HUES64 (cell line): ENCODE measurements around the gene CNTNAP2.

Experiments
- H3K27ac ChIP-seq: 2 replicates; pipeline ENCODE4 v1.7.0; 2013; ENCODE audit warnings: low read depth, low read length, inconsistent platforms
- H3K27me3 ChIP-seq: 2 replicates; pipeline ENCODE4 v1.6.1; 2013; ENCODE audit warnings: mild to moderate bottlenecking, low read length; ENCODE audit not compliant: insufficient read depth
- H3K36me3 ChIP-seq: 2 replicates; pipeline ENCODE4 v1.6.1; 2013; ENCODE audit warnings: mild to moderate bottlenecking, low read length; ENCODE audit not compliant: insufficient read depth
- H3K4me1 ChIP-seq: 2 replicates; pipeline ENCODE4 v1.6.1; 2013; ENCODE audit warnings: mild to moderate bottlenecking, low read length, moderate library complexity; ENCODE audit not compliant: insufficient read depth
- H3K4me3 ChIP-seq: 2 replicates; pipeline ENCODE4 v1.5.1; 2013; ENCODE audit warnings: mild to moderate bottlenecking, low read length, moderate library complexity
- H3K9ac ChIP-seq: 2 replicates; pipeline ENCODE4 v1.6.1; 2013; ENCODE audit warnings: mild to moderate bottlenecking, low read depth, low read length
- H3K9me3 ChIP-seq: 2 replicates; pipeline ENCODE4 v1.6.1; 2013; ENCODE audit warnings: low read depth, low read length; ENCODE audit not compliant: insufficient read depth
- WGBS: fragments of 150-250, 120-280 bp; methylation state at CpG from one replicate; pipeline ENCODE4 v1.1.7; 2013; ENCODE audit warnings: missing lambda C conversion rate; 5-methylcytosine and 5-hydroxymethylcytosine counted together

CNTNAP2 gene

GRCh38 chr7:146375170-146375569 lies 258.6 kb downstream of the CNTNAP2 start:
- Histone ChIP-seq H3K4me1 (no peaks in the 10 kb centered on the region), H3K36me3 (no peaks in the 10 kb centered on the region)

GRCh38 chr7:146378196-146378595 lies 261.6 kb downstream of the CNTNAP2 start:
- WGBS = 100% methylated on average over 1 of the region's 2 CpGs
- Histone ChIP-seq H3K36me3 (no peaks in the 10 kb centered on the region), H3K27me3 (no peaks in the 10 kb centered on the region), H3K4me3 (no peak overlapping the region), H3K27ac (no peak overlapping the region), H3K4me1 (no peaks in the 10 kb centered on the region), H3K9me3 (no peaks in the 10 kb centered on the region), H3K9ac (no peak overlapping the region)

More at GRCh38 chr7:146375170-146375569, 258.6 kb downstream of the CNTNAP2 start:
- Histone ChIP-seq H3K9ac (no peak overlapping the region), H3K27me3 (no peaks in the 10 kb centered on the region), H3K27ac (no peak overlapping the region), H3K4me3 (no peak overlapping the region), H3K9me3 (no peaks in the 10 kb centered on the region)
- WGBS = 97% methylated on average over 2 of the region's 2 CpGs

- no peak overlapping the region for H3K4me3 ChIP-seq
- no peaks in the 10 kb centered on the region for H3K36me3 ChIP-seq
- no peak overlapping the region for H3K27ac ChIP-seq
- H3K4me1 ChIP-seq = no peaks in the 10 kb centered on the region
- no peak overlapping the region for H3K9ac ChIP-seq
- WGBS = 86% methylated on average over 1 of the region's 1 CpG
- no peaks in the 10 kb centered on the region for H3K9me3 ChIP-seq
- H3K27me3 ChIP-seq = no peaks in the 10 kb centered on the region
These were observed 270.5 kb downstream of the CNTNAP2 start for GRCh38 chr7:146387140-146387539.

- WGBS = 100% methylated on average over 2 of the region's 2 CpGs
- Histone ChIP-seq H3K27me3 (no peaks in the 10 kb centered on the region), H3K36me3 (no peaks in the 10 kb centered on the region), H3K4me1 (no peaks in the 10 kb centered on the region), H3K4me3 (no peak overlapping the region), H3K27ac (no peak overlapping the region), H3K9ac (no peak overlapping the region), H3K9me3 (no peaks in the 10 kb centered on the region)
These were observed 272.3 kb downstream of the CNTNAP2 start for GRCh38 chr7:146388928-146389327.

- no peaks in the 10 kb centered on the region for H3K9me3 ChIP-seq
- H3K27me3 ChIP-seq = no peaks in the 10 kb centered on the region
- H3K36me3 ChIP-seq = no peaks in the 10 kb centered on the region
- H3K27ac ChIP-seq = no peak overlapping the region
- H3K4me1 ChIP-seq = no peaks in the 10 kb centered on the region
- 100% methylated on average over 2 of the region's 2 CpGs for WGBS
- no peak overlapping the region for H3K4me3 ChIP-seq
- H3K9ac ChIP-seq = no peak overlapping the region
These were observed 276.7 kb downstream of the CNTNAP2 start for GRCh38 chr7:146393346-146393745.

GRCh38 chr7:146397141-146397540 lies 280.5 kb downstream of the CNTNAP2 start:
- WGBS = 88% methylated on average over 1 of the region's 1 CpG
- H3K9me3 ChIP-seq = no peaks in the 10 kb centered on the region
- no peak overlapping the region for H3K27ac ChIP-seq
- H3K4me1 ChIP-seq = no peaks in the 10 kb centered on the region
- H3K9ac ChIP-seq = no peak overlapping the region
- H3K27me3 ChIP-seq = no peaks in the 10 kb centered on the region
- no peak overlapping the region for H3K4me3 ChIP-seq
- no peaks in the 10 kb centered on the region for H3K36me3 ChIP-seq

- H3K4me1 ChIP-seq = no peaks in the 10 kb centered on the region
- H3K9ac ChIP-seq = no peak overlapping the region
- 100% methylated on average over 1 of the region's 3 CpGs for WGBS
These were observed 285.3 kb downstream of the CNTNAP2 start for GRCh38 chr7:146401939-146402338.

GRCh38 chr7:146405737-146406136 lies 289.1 kb downstream of the CNTNAP2 start:
- H3K27me3 ChIP-seq = no peaks in the 10 kb centered on the region
- no peak overlapping the region for H3K9ac ChIP-seq
- H3K36me3 ChIP-seq = no peaks in the 10 kb centered on the region
- no peaks in the 10 kb centered on the region for H3K9me3 ChIP-seq
- no peak overlapping the region for H3K27ac ChIP-seq
- H3K4me1 ChIP-seq = no peaks in the 10 kb centered on the region
- no peak overlapping the region for H3K4me3 ChIP-seq
- 100% methylated on average over 1 of the region's 1 CpG for WGBS

More at GRCh38 chr7:146401939-146402338, 285.3 kb downstream of the CNTNAP2 start:
- H3K9me3 ChIP-seq = no peaks in the 10 kb centered on the region
- H3K27ac ChIP-seq = no peak overlapping the region
- no peak overlapping the region for H3K4me3 ChIP-seq
- H3K36me3 ChIP-seq = no peaks in the 10 kb centered on the region
- H3K27me3 ChIP-seq = no peaks in the 10 kb centered on the region

- Histone ChIP-seq H3K36me3 (no peaks in the 10 kb centered on the region), H3K4me3 (no peak overlapping the region), H3K9ac (no peak overlapping the region), H3K9me3 (no peaks in the 10 kb centered on the region), H3K4me1 (peaks cover 36% of the 10 kb centered on the region), H3K27ac (no peak overlapping the region), H3K27me3 (no peaks in the 10 kb centered on the region)
- 62% methylated on average over 7 of the region's 7 CpGs for WGBS
These were observed 295.4 kb downstream of the CNTNAP2 start for GRCh38 chr7:146411975-146412374.

- 93% methylated on average over 3 of the region's 3 CpGs for WGBS
These were observed 296.2 kb downstream of the CNTNAP2 start for GRCh38 chr7:146412781-146413180.

GRCh38 chr7:146414373-146414772 lies 297.8 kb downstream of the CNTNAP2 start:
- Histone ChIP-seq H3K27ac (peak overlapping the region; percentile 77; the same call in 1 of the 2 replicates), H3K9ac (no peak overlapping the region)
- 22% methylated on average over 2 of the region's 2 CpGs for WGBS

More at GRCh38 chr7:146412781-146413180, 296.2 kb downstream of the CNTNAP2 start:
- Histone ChIP-seq H3K4me3 (no peak overlapping the region), H3K27ac (no peak overlapping the region), H3K36me3 (no peaks in the 10 kb centered on the region), H3K9me3 (no peaks in the 10 kb centered on the region), H3K27me3 (no peaks in the 10 kb centered on the region), H3K9ac (no peak overlapping the region), H3K4me1 (peaks cover 36% of the 10 kb centered on the region)

GRCh38 chr7:146414937-146415336 lies 298.3 kb downstream of the CNTNAP2 start:
- H3K27ac ChIP-seq = peak overlapping the region; percentile 77; the same call in 1 of the 2 replicates

More at GRCh38 chr7:146414373-146414772, 297.8 kb downstream of the CNTNAP2 start:
- H3K4me3 ChIP-seq = no peak overlapping the region
- no peaks in the 10 kb centered on the region for H3K27me3 ChIP-seq
- no peaks in the 10 kb centered on the region for H3K36me3 ChIP-seq
- H3K9me3 ChIP-seq = no peaks in the 10 kb centered on the region
- peaks cover 36% of the 10 kb centered on the region for H3K4me1 ChIP-seq

More at GRCh38 chr7:146414937-146415336, 298.3 kb downstream of the CNTNAP2 start:
- H3K4me1 ChIP-seq = peaks cover 36% of the 10 kb centered on the region
- no peaks in the 10 kb centered on the region for H3K9me3 ChIP-seq
- H3K9ac ChIP-seq = peak overlapping the region; percentile 6; the same call in 1 of the 2 replicates
- 56% methylated on average over 2 of the region's 2 CpGs for WGBS
- no peaks in the 10 kb centered on the region for H3K27me3 ChIP-seq
- H3K36me3 ChIP-seq = no peaks in the 10 kb centered on the region
- no peak overlapping the region for H3K4me3 ChIP-seq
